Panc1 (cell line): ENCODE data around the gene FH. TPM values are rescaled to one million over a fixed set of nuclear protein-coding genes. Genes with fewer than 3 reads are reported as not detected.

Source experiments
- ATAC-seq: fragments of 200-7000 bp; cut with Tn5 transposase; 2 replicates; pipeline ENCODE4 v1.9.1; 2020; ENCODE audit warnings: mild to moderate bottlenecking, moderate library complexity
- BruUV-seq: library from RNA; stranded (reverse); fragments of 400-500 nt; replicated peaks from 2 replicates; lab custom pipeline; 2021; lab: Mats Ljungman, UMichigan
- CTCF ChIA-PET: fragments of 300-600 bp; sonication (Branson Sonifier 250); formaldehyde crosslinking; loops from one replicate; lab custom pipeline; 2022; ENCODE audit warnings: antibody characterized with exemption; lab: Charles Lee
- POLR2A ChIA-PET: fragments of 300-600 bp; sonication (Branson Sonifier 250); formaldehyde crosslinking; loops from one replicate; lab custom pipeline; 2022; ENCODE audit warnings: antibody characterized with exemption; lab: Charles Lee
- DNase-seq: peaks from one replicate; pipeline ENCODE4 v3.0.0-alpha.2; 2010; ENCODE audit warnings: low read depth, low spot score
- H3K27ac ChIP-seq: 2 replicates; pipeline ENCODE4 v1.5.1; 2011; ENCODE audit warnings: mild to moderate bottlenecking, low read length, inconsistent platforms
- H3K27me3 ChIP-seq: fragments of 200-500 bp; sonication (Bioruptor generic); 2 replicates; pipeline ENCODE4 v1.6.0; 2014; ENCODE audit warnings: low read length, inconsistent platforms; ENCODE audit not compliant: control insufficient read depth, insufficient read depth
- H3K36me3 ChIP-seq: fragments of 200-500 bp; sonication (Bioruptor generic); 2 replicates; pipeline ENCODE4 v1.5.1; 2014; ENCODE audit warnings: inconsistent platforms, mild to moderate bottlenecking, low read length, moderate library complexity; ENCODE audit not compliant: control insufficient read depth, insufficient read depth
- H3K4me1 ChIP-seq: 2 replicates; pipeline ENCODE4 v1.5.1; 2011; ENCODE audit warnings: inconsistent platforms, mild to moderate bottlenecking, low read length, moderate library complexity; ENCODE audit not compliant: control insufficient read depth, insufficient read depth
- H3K4me3 ChIP-seq, 2 experiments: 2 replicates each; pipeline ENCODE4 v1.5.1; 2011 to 2012; ENCODE audit warnings: low read depth in 2 of 2, low read length in 2 of 2, mild to moderate bottlenecking in 2 of 2, inconsistent platforms in 1 of 2, moderate library complexity in 1 of 2
- H3K9me3 ChIP-seq: fragments of 200-500 bp; sonication (Bioruptor generic); 2 replicates; pipeline ENCODE4 v1.5.1; 2014; ENCODE audit warnings: low read depth, mild to moderate bottlenecking, inconsistent platforms, low read length, moderate library complexity; ENCODE audit not compliant: control insufficient read depth, insufficient read depth
- CTCF ChIP-seq: fragments of 450-650 bp; IDR thresholded peaks from 2 replicates; pipeline ENCODE4 v1.5.1; 2017; ENCODE audit warnings: mild to moderate bottlenecking
- POLR2AphosphoS5 ChIP-seq: IDR thresholded peaks from 2 replicates; pipeline ENCODE4 v1.6.1; 2012; ENCODE audit warnings: mild to moderate bottlenecking, low read depth, low read length, moderate library complexity
- REST ChIP-seq, 2 experiments: IDR thresholded peaks; 2 replicates each; pipeline ENCODE4 v1.6.1; 2011 to 2012; ENCODE audit warnings: low read depth in 2 of 2, control low read depth in 1 of 2, low read length in 1 of 2, mild to moderate bottlenecking in 1 of 2, moderate library complexity in 1 of 2; ENCODE audit not compliant: insufficient read depth in 1 of 2
- SIN3A ChIP-seq: IDR thresholded peaks from 2 replicates; pipeline ENCODE4 v1.6.1; 2012; ENCODE audit warnings: low read depth, mild to moderate bottlenecking, low read length, moderate library complexity, borderline replicate concordance; ENCODE audit not compliant: insufficient read depth
- TCF7L2 ChIP-seq: IDR thresholded peaks from 2 replicates; pipeline ENCODE4 v1.6.1; 2011; ENCODE audit warnings: mild to moderate bottlenecking, low read depth, low read length, inconsistent platforms
- in situ Hi-C: cut with HindIII; loops from 2 replicates; pipeline ENCODE4 v1.10.0; 2016; ENCODE audit warnings: low sequenced_read_pairs, low pct_unique_long_range_greater_than_20kb
- intact Hi-C: fragments of 100-400 bp; cut with micrococcal nuclease; formaldehyde crosslinking; loops from one replicate; pipeline ENCODE4 v1.10.0; 2022; ENCODE audit not compliant: unreplicated experiment
- total RNA-seq: library from RNA; stranded (reverse); gene quantifications from one replicate; pipeline ENCODE4 v1.2.1, GENCODE V29; 2021; ENCODE audit not compliant: unreplicated experiment

FH gene
- total RNA-seq, 1 experiment from 2014 or later = 87.1 TPM

GRCh38 chr1:241532162-241532531 lies 12.6 kb upstream of the FH start, which contains the start of gene KMO:
Gene KMO, plus strand, starts transcription at chr1:241532378. Its CDS starts 67 bp downstream, at chr1:241532445.
- ATAC-seq = peak; percentile 75
- Histone ChIP-seq H3K4me1 (peaks cover 3% of the 10 kb centered on the region), H3K27me3 (no peaks in the 10 kb centered on the region), H3K4me3 (peak within 1 kb of the TSS; percentile 50 to 56), H3K27ac (peak within 1 kb of the TSS; percentile 91), H3K9me3 (no peaks in the 10 kb centered on the region), H3K36me3 (no peaks in the 10 kb centered on the region)
- TF ChIP-seq POLR2AphosphoS5 = no peak
- no peak for TF ChIP-seq CTCF
- TF ChIP-seq SIN3A = no peak
- no peak for TF ChIP-seq REST (IDR thresholded peaks at IDR 0.05; ENCODE audit: insufficient read depth in 1 of 2, low read depth in 2 of 2, low read length in 1 of 2)
- TF ChIP-seq TCF7L2 = no peak
- BruUV-seq = no TSS peak
- intact Hi-C loops (no loop called here), in situ Hi-C loops (no loop called here)
- ChIA-PET CTCF (interaction anchor here (0.6 kb wide), 1 partner anchor 424 kb away, joined by 3 read pairs; no protein-coding TSS in a partner anchor), POLR2A (no interaction called here)
- no peak for DNase-seq

- Histone ChIP-seq H3K36me3 (no peaks in the 10 kb centered on the region), H3K4me1 (peaks cover 3% of the 10 kb centered on the region), H3K9me3 (no peaks in the 10 kb centered on the region), H3K4me3 (peak overlapping the region; percentile 50 to 56), H3K27ac (peak overlapping the region; percentile 91), H3K27me3 (no peaks in the 10 kb centered on the region)
- in situ Hi-C loops (no loop called here), intact Hi-C loops (loop anchor here (1.0 to 2.0 kb wide), 3 partner anchors 79 to 303 kb away; no protein-coding TSS in a partner anchor)
- BruUV-seq = no TSS peak
- ChIA-PET POLR2A (interaction anchor here (0.6 kb wide), 1 partner anchor 24 kb away, joined by 3 read pairs; no protein-coding TSS in a partner anchor), CTCF (interaction anchor here (0.6 kb wide), 2 partner anchors 94 to 425 kb away, joined by 3 read pairs; no protein-coding TSS in a partner anchor)
- TF ChIP-seq TCF7L2 (no peak), SIN3A (no peak), POLR2AphosphoS5 (no peak), CTCF (peak; percentile 63; the same call in 1 of the 2 replicates), REST (IDR thresholded peaks at IDR 0.05; ENCODE audit: insufficient read depth in 1 of 2, low read depth in 2 of 2, low read length in 1 of 2) (no peak)
- peak; percentile 90 for ATAC-seq
- peak; percentile 76 for DNase-seq
These were observed 11.9 kb upstream of the FH start for GRCh38 chr1:241531195-241532161.
